ENCODE measurements around the gene SLC9A9.

Gene SLC9A9

GRCh38 chr3:143237077-143237627 lies 611.1 kb downstream of the SLC9A9 start:
- Histone ChIP-seq H3K4me3 (ENCODE audit: low read length) (no peak overlapping the region), H3K79me2 (ENCODE audit: low read length) (no peaks in the 10 kb centered on the region), H3K27me3 (ENCODE audit: low read depth, low read length) (no peaks in the 10 kb centered on the region), H3K27ac (ENCODE audit: low read length) (no peak overlapping the region), H2AFZ (ENCODE audit: low read depth, low read length) (no peak overlapping the region), H4K20me1 (ENCODE audit: insufficient read depth, low read length) (no peaks in the 10 kb centered on the region), H3K36me3 (replicated peaks; ENCODE audit: low read depth, low read length) (no peaks in the 10 kb centered on the region), H3K4me2 (ENCODE audit: low read length) (no peak overlapping the region), H3K9me3 (ENCODE audit: insufficient read depth, low read length) (no peaks in the 10 kb centered on the region), H3K4me1 (ENCODE audit: low read length) (no peaks in the 10 kb centered on the region), H3K9ac (ENCODE audit: low read length) (no peak overlapping the region)
- TF ChIP-seq, protein P1, sequence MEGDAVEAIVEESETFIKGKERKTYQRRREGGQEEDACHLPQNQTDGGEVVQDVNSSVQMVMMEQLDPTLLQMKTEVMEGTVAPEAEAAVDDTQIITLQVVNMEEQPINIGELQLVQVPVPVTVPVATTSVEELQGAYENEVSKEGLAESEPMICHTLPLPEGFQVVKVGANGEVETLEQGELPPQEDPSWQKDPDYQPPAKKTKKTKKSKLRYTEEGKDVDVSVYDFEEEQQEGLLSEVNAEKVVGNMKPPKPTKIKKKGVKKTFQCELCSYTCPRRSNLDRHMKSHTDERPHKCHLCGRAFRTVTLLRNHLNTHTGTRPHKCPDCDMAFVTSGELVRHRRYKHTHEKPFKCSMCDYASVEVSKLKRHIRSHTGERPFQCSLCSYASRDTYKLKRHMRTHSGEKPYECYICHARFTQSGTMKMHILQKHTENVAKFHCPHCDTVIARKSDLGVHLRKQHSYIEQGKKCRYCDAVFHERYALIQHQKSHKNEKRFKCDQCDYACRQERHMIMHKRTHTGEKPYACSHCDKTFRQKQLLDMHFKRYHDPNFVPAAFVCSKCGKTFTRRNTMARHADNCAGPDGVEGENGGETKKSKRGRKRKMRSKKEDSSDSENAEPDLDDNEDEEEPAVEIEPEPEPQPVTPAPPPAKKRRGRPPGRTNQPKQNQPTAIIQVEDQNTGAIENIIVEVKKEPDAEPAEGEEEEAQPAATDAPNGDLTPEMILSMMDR (IDR thresholded peaks at IDR 0.05; ENCODE audit: low read depth, low read length): no peak
- no peak for TF ChIP-seq EZH2phosphoT487 (IDR thresholded peaks at IDR 0.05; ENCODE audit: low read depth)

GRCh38 chr3:143236226-143236964 lies 611.9 kb downstream of the SLC9A9 start:
- no peak overlapping the region for H3K27ac ChIP-seq (ENCODE audit: low read length)
- H4K20me1 ChIP-seq (ENCODE audit: insufficient read depth, low read length): no peaks in the 10 kb centered on the region

GRCh38 chr3:143235614-143236204 lies 612.6 kb downstream of the SLC9A9 start:
- Histone ChIP-seq H3K27me3 (ENCODE audit: low read depth, low read length) (no peaks in the 10 kb centered on the region), H3K4me2 (ENCODE audit: low read length) (no peak overlapping the region), H3K27ac (ENCODE audit: low read length) (no peak overlapping the region), H4K20me1 (ENCODE audit: insufficient read depth, low read length) (no peaks in the 10 kb centered on the region), H3K4me1 (ENCODE audit: low read length) (no peaks in the 10 kb centered on the region), H2AFZ (ENCODE audit: low read depth, low read length) (no peak overlapping the region), H3K36me3 (replicated peaks; ENCODE audit: low read depth, low read length) (no peaks in the 10 kb centered on the region), H3K9ac (ENCODE audit: low read length) (no peak overlapping the region), H3K4me3 (ENCODE audit: low read length) (no peak overlapping the region), H3K79me2 (ENCODE audit: low read length) (no peaks in the 10 kb centered on the region), H3K9me3 (ENCODE audit: insufficient read depth, low read length) (no peaks in the 10 kb centered on the region)
- no peak for TF ChIP-seq EZH2phosphoT487 (IDR thresholded peaks at IDR 0.05; ENCODE audit: low read depth)
- TF ChIP-seq, protein P1 (IDR thresholded peaks at IDR 0.05; ENCODE audit: low read depth, low read length): no peak

More at GRCh38 chr3:143236226-143236964, 611.9 kb downstream of the SLC9A9 start:
- no peak for TF ChIP-seq EZH2phosphoT487 (IDR thresholded peaks at IDR 0.05; ENCODE audit: low read depth)
- TF ChIP-seq, protein P1 (IDR thresholded peaks at IDR 0.05; ENCODE audit: low read depth, low read length): no peak
- Histone ChIP-seq H3K79me2 (ENCODE audit: low read length) (no peaks in the 10 kb centered on the region), H3K36me3 (replicated peaks; ENCODE audit: low read depth, low read length) (no peaks in the 10 kb centered on the region), H3K4me2 (ENCODE audit: low read length) (no peak overlapping the region), H3K9ac (ENCODE audit: low read length) (no peak overlapping the region), H3K4me1 (ENCODE audit: low read length) (no peaks in the 10 kb centered on the region), H2AFZ (ENCODE audit: low read depth, low read length) (no peak overlapping the region), H3K4me3 (ENCODE audit: low read length) (no peak overlapping the region), H3K9me3 (ENCODE audit: insufficient read depth, low read length) (no peaks in the 10 kb centered on the region), H3K27me3 (ENCODE audit: low read depth, low read length) (no peaks in the 10 kb centered on the region)

GRCh38 chr3:143234526-143234925 lies 613.7 kb downstream of the SLC9A9 start:
- Histone ChIP-seq H3K27me3 (ENCODE audit: low read depth, low read length) (no peaks in the 10 kb centered on the region), H3K4me2 (ENCODE audit: low read length) (no peak overlapping the region), H3K4me1 (ENCODE audit: low read length) (no peaks in the 10 kb centered on the region), H3K36me3 (replicated peaks; ENCODE audit: low read depth, low read length) (no peaks in the 10 kb centered on the region), H3K79me2 (ENCODE audit: low read length) (no peaks in the 10 kb centered on the region), H3K9ac (ENCODE audit: low read length) (no peak overlapping the region), H3K4me3 (ENCODE audit: low read length) (no peak overlapping the region), H2AFZ (ENCODE audit: low read depth, low read length) (no peak overlapping the region), H4K20me1 (ENCODE audit: insufficient read depth, low read length) (no peaks in the 10 kb centered on the region), H3K27ac (ENCODE audit: low read length) (no peak overlapping the region), H3K9me3 (ENCODE audit: insufficient read depth, low read length) (no peaks in the 10 kb centered on the region)
- no peak for TF ChIP-seq EZH2phosphoT487 (IDR thresholded peaks at IDR 0.05; ENCODE audit: low read depth)
- TF ChIP-seq, protein P1 (IDR thresholded peaks at IDR 0.05; ENCODE audit: low read depth, low read length): no peak
